Head of caudate nucleus (tissue), 42 donors: ENCODE measurements around the gene LHX3.

Experiments used
- DNase-seq, 42 donors: peaks; one replicate each; pipeline versions ENCODE4 v3.0.0 to v3.0.0-alpha.2; 2020 to 2021; ENCODE audit warnings: mixed read lengths in 7 of 42
- intact Hi-C: fragments of 100-400 bp; cut with DNase I; formaldehyde crosslinking; loops from one replicate; pipeline ENCODE4 v1.15.0; 2022

LHX3 gene

DNA sequence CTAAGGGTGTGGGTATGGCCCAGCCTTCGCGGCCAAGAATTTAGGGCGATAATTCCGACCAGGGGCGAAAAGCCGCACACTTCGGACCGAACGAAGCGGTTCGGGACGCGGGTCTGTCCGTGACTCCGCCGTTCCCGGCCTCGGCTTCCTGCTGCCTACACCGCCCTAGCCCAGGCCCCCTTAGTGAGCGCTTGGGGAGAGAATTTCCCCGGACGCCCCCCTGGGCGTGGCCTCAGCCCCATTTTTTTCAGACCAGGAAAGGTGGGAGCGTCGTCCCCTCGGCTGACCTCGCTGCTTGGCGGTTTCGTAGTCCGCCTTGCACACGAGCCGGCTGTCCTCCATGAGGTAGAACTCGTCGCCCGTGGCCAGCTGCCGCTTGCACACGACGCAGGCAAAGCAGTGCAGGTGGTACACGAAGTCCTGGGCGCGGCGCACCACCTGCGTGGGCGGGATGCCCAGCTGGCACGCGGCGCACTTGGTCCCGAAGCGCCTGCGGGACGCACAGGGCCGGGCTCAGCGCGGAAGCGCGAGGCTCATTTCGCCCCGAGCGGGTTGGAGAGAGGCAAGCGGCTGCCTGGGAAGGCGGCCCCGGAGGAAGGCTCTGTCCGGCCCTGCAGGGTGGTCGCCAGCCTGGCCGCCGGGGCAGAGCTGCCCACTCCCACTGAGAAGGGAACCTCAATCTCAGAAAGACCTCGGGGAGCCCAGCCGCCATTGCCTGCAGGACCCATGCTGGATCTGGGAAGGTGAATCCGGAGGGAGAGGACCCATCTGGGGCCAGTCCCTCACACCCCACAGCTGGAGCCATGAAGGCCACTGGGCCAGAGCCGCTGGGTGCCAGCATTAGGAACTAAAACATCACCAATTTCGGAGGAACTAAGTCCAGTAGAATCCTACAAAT, 5.3 kb downstream of the LHX3 start:
- intact Hi-C loops, result no loop called here
- DNase-seq, result no peak

DNA sequence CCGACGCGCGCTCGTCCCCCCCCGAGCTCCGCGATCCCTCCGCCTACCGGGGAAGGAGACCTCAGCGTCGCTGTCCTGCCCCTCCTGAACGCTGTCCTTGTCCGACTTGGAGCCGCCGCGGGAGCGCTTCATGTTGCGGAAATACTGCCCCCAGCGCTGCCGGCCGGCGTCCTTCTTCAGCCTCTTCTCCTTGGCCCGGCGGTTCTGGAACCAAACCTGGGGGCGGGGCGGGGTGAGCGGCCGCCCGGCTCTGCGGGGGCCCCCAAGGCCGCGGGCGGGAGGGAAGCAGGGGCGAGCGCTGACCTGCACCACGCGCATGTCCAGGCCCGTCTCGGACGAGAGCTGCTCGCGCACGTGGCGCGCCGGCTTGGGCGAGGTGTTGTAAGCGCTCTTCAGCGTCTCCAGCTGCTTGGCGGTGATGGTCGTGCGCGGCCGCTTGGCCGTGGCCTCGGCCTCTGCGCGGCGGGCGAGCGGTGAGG, 6.3 kb downstream of the LHX3 start:
- intact Hi-C loops, result no loop called here
- DNase-seq, result no peak

DNA sequence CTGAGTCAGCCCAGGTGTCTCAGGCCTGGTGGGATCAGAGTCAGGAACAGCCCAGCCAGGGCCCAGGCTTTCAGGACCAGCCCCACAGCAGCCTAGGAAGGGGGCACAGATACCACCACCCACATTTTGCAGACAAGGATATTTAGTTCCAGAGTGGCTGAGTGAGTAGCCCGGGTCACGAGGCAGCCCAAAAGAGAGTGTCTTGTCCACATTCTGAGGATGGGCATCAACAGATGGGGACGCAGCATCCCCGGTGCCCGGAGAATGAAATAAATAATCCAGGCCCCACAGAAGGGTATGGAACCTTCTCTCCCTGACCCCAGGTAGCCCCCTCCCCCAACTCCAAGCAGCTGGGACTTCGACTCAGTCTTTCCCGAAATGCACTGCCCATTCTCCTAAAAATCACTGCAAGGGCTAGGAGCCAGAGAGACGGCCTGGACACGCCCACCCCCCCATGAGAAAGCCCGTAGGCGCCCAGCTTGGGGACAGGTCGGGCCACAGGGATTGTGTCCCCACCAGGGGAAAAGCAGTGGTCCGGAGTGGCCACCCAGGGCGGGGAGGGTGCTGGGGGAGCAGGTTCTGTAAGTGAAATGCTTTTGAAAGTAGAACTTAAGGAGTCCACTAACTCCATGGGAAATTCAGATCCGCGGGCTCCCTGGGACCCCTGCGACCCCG, 6.9 kb downstream of the LHX3 start:
- no peak for DNase-seq

DNA sequence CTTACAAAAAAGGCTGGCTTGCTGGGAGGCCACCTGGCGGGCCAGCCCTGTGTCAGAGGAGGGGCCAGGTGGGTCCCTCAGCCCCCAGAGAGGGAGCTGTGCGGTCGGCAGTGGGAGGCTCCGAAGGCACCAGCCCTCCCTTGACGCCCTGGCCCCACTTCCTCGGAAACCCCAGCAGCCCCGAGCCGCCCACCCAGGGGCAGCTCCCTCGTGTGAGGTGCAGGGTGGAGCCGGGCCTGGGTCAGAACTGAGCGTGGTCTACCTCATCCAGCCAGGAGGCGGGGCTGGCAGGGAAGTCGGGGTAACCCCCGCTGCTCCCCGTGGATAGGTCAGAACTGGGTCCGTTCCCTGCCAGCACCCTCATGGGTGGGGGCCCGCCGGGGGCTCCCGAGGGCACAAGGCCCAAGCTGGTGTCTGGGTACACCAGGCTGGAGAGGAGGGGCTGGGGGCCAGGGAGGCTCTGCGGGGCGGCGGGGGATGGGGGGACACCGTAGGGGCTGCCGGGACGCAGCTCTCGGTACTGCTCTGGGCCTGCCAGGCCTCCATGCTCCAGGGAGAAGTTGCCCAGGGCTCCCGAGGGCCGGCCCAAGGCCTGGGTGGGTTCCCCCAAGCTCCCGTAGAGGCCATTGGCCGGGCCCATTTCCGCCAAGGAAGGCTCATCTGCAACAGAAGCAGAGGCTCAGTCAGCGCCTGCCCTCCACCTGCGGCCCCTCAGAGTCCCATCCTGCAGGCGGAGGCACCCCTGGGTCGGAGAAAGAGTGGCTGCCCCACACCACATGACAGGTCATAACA, 7.6 kb downstream of the LHX3 start:
- intact Hi-C loops, result no loop called here
- DNase-seq, result no peak

More for the DNA sequence above, 6.9 kb downstream of the LHX3 start:
- intact Hi-C loops, result no loop called here

DNA sequence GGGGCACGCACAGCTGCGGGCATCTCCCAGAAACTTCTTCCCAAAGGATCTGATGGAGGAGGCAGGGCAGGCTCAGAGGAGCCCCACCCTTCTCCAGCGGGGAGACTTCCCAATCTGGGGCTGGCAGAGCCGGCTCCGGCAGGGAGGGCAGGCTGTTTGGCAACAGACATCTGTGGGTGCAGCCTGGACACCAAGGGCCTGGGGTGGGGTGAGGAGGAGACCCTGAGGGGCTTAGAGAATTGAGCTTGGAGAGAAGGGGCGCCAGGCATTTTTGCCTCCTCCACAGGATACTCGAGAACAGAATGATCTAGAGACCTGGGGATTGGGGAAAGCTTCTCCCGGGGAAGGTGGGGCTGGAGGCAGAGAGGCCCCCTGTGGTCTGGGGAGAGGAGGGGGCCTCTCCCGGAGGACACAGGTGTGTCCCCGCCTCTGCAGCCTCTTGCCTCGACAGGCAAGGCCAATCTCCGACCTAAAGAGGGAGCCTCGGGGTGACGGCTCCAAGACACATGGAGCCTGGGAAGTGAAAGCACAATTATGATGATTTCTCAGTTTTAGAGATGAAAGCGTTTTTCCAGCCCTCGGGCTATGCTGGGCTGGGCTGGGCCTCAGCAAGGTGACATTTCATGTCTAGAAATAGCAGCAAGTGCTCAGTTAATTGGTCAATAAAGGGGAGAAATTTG, 8.4 kb downstream of the LHX3 start:
- DNase-seq, result peak in 1 of 42 donors; percentile 27
- intact Hi-C loops, result no loop called here

DNA sequence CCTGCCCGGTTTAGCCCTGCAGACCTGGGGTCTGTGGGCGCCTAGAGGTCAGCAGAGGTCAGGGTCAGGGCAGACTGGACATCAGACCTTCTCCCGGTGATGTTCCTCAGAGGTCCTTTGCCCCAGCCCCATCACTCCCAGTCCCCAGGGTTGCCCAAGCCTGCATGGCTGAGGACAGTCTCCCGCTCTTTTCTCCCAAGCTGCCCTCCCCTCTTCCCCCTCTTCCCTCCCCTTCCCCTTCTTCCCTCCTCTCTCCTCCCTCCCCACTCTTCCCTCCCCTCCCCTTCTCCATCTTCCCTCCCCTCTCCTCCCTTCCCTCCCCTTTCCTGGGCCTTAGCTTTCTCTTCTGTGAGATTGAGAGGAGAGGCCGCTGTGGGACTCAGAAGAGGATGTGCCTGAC, 10.4 kb downstream of the LHX3 start:
- DNase-seq, result no peak
- intact Hi-C loops, result no loop called here

DNA sequence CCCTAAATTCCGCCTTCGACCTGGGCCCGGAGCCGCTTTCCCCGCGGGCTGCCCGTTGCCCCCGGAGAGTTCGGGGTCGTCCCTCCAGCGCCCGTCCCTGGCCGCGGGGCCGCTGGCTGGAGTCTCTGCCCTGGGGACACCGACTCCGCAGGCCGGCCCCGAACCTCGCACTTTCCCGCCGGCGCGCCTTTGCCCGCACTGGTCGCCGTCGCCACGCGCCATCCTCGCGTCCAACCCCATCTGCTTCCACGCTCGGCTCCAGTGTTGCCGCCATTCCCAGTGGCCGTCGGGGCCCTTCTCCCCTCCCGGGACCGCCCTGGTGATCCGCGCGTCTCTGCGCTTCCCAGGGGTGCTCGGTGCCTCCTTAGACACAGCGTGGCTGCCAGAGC, 11.0 kb downstream of the LHX3 start:
- intact Hi-C loops, result no loop called here
- DNase-seq, result no peak

DNA sequence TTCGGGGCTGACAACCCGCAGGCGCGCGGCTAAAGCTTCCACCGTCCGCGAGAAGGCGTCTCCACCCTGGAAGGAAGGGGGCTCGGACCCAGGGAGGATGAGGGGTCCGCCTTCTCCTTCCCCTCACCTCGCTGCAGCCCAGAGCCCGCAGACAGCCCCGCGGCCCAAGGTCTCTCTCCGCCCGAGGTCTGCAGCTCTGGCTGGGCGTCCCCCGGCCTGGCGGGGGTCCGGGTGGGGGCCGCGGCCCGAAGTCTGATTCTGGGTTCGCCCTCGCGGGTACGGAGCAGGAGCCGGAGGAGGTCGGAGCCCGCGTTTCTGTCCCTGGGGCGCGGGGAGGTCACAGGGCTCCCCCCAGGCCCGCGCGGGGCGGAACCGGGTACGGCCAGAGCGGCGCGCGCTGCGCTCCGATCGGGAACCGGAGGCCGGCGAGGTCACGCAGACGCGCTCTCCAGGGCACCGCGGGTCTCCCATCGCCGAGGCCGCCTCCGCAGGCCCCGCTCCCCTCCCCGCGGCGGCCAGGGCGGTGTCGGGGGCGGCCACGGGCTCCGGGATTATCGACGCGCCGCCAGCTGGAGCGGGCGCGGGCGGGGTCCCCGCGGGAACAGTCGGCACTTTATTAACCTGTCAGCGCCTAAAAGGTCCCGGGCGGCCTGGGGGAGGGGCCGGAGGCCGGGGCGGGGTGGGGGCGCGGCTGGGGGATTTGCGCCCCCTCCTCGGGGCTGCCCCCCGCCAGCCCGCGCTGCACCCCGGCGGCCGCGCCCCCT, 11.6 kb downstream of the LHX3 start:
- no peak for DNase-seq
- intact Hi-C loops, result no loop called here

DNA sequence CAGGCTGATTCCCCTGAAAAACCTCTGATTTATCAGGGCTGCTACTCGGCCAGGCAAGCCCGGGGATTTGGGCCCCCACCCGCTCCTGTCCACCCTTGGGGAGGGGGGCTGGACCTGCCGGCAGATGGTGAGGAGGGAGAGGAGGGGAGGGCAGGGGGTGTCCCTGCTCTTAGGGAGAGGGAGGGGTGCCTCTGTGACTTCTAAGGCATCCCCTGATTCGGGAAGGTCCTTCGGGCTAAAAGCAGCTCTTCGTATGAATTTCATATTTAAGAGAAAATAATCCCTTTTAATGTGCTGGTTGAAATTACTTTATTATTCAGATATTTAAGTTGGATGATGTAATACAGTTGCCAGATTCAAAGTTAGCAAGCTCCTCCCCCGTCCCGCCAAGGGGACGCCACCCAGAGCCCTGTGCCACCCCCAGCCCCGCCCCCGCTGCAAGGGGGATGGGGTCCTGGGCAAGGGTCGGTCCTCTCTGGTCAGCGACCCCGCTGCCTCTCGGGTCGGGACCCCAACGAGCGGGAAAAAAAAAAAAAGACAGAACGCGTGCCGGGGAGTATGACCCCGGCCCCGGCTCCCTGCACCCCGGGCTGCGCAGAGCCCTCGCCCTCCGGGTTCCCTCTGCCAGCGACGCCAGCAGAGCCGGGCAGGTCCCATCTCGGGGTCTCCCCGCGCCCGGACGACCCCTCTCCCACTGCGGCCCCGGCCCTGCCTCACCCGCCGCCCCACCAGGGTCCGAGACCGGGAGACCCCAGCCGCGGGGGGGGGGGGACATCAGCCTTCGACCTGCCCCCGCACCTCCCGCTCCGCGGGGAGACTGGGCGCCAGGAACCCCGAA, 12.4 kb downstream of the LHX3 start:
- no peak for DNase-seq
- intact Hi-C loops, result no loop called here

DNA sequence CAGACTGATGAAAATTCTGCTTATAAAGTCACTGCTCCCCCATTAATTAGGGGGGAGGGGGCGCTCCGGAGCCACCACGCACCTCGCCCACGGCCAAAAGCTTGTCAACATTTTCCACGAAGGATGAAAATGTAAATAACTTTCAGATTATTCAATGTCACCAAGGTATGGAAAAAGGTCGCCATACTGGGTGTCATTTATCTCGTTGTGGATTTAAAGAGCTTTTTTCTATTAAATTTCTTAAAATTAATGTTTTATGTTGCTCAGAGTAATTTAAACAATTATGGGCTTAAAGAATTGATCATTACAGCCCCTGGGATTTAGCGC, 13.0 kb downstream of the LHX3 start:
- intact Hi-C loops, result no loop called here
- DNase-seq, result no peak

DNA sequence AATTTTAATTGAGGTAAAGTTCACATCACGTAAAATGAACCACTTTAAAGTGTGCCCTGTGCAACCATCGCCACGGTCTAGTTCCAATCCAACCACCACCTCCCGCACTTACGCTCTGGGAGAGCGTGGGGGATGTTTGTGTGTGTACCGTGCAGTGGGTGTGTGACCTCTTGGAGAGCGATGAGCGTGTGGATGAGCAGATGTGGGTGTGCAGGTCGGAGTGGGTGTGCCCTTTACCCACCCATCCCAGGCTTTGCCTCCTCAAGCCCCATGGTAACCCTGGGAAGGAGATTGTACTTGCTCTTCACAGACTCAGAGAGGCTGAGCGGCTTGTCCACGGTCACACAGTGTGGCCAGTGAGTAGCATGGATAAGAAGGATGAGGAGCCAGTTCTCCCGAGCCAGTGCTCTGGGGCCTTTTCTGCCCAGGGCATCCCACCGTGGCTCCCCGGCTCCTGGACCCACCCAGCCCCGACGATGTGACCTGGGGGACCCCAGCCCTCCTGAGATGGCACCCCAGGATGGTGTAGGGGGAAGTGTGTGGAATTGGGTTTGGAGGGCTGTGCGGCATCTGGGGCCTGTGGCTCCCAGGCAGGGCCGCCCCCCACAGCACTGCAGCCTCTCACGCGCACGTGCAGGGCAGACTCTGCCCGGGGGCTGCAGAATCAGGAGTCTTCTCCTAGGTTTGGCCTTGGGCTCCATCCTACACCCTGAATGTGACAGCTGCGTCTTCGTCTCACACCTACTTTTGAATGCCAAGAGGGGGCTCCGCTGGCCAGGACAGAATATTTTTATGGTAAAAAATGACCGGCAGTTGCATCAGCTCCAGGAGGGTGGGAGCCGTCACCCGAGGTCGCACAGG, 13.6 kb downstream of the LHX3 start:
- intact Hi-C loops, result no loop called here
- no peak for DNase-seq

DNA sequence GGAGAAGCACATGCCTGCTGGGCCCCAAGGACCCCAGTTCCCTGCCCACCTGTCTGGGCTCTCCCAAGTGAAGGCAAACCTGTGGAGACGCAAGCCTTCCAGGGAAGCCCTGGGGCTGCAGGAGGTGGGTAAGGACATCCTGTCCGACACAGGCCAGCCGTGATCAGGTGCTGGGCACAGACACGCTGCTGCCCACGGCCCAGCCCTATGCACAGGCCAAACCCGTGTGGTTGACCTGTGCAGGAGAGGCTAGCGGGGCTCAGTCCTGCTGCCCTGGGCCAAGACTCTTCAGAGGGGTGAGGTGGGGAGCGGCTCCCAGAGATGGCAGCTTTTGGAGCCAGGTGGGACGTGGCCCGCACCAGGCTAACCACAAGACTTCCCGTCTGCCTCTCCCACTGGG, 14.3 kb downstream of the LHX3 start:
- no peak for DNase-seq
- intact Hi-C loops, result no loop called here

DNA sequence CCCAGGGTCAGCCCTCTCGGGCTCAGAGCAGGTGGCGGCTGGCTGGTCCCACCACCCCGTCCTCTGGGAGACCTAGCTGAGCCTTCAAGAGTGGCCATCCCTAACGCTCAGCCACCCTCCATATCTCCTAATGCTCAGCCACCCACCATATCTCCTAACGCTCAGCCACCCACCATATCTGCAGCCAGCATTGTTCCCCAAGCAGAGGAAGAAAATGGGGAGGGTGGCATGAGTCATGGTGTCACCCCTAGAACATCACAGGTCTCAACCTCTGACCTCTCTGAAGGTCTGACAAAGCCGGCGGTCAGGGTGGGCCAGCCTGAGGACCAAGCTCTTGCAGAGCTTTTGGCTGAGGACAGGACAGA, 14.7 kb downstream of the LHX3 start:
- intact Hi-C loops, result no loop called here

DNA sequence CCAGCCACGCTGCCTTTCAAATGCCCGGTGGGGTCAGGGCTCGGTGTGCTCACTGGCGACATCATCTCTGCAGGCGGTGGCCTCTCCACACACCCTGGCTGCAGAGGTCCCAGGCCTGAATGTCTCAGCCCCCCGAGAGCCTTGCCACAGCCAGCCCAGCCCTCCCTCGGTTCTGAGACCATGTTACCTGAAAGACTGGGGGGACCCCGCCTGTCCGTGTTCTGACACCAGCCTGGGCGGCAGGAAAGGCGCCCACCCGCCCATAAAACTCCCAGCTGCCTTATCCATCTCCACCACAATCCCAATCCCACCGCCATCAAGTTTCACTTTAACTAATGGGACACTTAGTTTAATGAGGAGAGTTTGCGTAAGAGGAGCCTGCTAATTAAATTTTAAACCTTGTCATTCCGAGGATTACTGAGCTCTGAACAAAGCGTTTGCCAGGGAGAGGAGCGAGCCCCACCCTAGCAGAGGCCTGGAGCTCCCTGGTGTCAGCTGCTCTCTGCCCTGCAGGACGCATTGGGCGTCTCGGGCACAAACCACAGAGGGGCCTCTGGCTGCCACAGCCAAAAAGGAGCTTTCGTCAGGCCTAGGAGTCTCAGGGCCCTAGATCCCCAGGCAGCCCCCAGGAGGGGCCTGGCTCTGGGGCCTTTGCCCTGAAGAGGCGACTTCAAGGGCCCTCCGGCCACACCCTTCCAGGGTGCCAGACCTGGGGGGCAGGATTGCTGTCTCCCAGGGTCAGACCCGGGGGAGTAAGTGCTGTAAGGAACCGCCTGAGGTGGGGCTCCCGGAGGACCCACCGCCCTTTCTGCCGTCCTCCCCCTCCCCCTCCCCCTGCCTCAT, 15.3 kb downstream of the LHX3 start:
- intact Hi-C loops, result no loop called here
- no peak for DNase-seq

More for the DNA sequence above, 14.7 kb downstream of the LHX3 start:
- DNase-seq, result no peak

DNA sequence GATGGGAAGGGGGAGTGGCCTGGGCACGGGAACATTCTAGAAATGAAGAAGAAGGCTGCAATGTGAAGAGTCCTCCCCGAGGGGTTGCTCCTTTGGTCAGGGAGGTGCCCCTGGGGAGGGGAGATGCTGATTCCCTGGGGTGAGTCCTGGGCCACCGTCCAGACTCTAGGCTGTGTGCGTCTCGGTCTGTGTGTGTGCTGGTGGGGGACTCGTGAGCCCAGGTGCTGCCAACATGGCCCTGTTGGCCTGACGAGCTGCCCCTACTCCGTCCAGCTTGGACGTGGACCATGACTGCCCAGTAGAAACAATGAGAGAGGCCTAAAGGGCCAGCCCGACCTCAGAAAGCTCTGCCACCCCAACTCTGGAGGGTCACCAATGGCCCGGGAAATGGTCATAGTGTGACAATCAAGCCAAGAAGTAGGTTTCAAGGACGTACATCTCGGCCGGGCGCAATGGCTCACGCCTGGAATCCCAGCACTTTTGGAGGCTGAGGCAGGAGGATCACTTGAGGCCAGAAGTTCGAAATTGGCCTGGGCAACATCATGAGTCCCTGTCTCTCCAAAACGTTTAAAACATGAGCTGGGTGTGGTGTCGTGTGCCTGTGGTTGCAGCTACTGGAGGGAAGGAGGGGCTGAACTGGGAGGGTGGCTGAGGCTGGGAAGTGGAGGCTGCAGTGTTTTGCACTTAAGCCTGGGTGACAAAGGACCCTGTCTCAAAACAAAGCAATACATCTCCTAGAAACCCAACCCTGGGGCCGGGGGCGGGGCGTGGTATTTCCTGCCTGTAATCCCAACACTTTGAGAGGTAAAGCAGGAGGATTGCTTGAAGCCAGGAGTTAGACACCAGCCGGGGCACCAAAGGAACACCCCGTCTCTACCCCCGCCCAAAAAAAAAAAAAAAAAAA, 17.0 kb downstream of the LHX3 start:
- intact Hi-C loops, result no loop called here
- no peak for DNase-seq
